ENCODE results near the gene GPR4.
"Not testable (repeated sequence)": the region's sequence is repeated elsewhere in the genome, so short reads cannot be mapped to it uniquely, and the experiment has no call there.

GPR4 gene

DNA sequence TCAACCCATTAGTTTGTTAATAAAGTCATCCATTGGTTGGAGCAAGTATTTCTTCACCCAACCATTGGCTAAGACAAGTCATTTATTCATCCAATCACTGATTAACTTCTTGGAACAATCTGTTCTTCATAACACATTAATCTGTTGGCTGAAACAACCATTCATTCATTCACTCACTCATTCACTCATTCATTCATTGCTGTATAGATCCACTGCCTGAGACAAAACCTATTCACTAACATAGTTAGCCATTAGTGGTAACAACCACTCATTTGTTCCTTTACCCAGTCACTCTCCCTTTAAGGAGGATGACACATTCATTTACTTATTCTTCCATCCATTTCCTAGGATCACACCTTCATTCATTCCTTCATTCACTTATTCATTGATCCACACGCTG, 22.0 kb upstream of the GPR4 start:
- DNase-seq (ENCODE audit: low read depth, low spot score) = no peak

DNA sequence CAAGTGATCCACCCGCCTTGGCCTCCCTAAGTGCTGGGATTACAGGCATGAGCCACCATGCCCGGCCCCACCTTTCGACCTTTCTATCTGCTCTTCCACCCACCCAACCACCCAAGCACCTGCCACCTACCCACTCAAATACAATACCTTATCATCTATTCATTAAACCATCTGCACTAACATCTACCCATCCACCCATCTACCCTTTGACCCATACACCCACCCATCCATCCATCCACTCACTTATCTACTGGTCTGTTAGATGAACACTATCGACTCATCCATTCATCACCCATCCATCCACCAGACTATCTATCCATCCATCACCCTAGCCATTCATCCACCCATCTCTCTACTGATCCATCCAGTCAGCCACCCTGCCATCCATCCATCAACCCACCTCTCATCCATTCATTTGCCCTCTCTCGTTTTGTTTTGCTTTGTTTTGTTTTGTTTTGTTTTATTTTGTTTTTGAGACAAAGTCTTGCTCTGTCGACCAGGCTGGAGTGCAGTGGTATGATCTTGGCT, 20.0 kb upstream of the GPR4 start:
- DNase-seq (ENCODE audit: low read depth, low spot score) = no peak

DNA sequence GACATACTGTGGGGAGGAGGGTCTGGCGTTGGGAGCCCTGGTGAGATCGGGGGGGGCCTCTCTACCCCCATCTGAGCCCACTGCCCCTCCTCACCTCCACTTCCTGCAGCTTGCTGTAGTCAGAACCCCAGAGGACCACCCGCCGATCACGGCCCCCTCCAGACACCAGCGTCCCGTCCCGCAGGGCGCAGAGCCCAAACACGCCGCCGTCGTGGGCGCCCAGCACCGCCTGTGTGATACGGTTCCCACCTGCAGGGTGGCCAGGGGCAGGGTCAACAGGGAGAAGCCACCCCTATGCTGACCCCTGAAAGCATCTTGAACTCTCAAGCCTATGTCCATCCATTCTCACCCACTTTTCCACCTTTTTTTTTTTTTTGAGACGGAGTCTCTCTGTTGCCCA, 19.4 kb upstream of the GPR4 start:
- no peak for DNase-seq (ENCODE audit: low read depth, low spot score)

DNA sequence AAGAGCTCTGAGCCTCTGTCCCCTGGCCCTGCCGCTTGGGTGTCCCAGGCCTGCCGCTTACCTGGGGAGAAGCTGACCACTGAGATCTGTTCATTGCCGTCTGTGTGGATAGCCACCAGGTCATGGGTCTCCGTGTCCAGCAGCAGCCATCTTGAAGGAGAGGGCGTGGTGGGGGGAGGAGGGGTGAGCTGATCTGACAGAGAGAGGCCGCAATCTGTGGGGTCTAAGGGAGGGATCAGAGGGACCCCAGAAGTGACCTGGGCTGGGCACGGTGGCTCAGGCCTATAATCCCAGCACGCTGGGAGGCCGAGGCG, 14.6 kb upstream of the GPR4 start:
- no peak for DNase-seq (ENCODE audit: low read depth, low spot score)

DNA sequence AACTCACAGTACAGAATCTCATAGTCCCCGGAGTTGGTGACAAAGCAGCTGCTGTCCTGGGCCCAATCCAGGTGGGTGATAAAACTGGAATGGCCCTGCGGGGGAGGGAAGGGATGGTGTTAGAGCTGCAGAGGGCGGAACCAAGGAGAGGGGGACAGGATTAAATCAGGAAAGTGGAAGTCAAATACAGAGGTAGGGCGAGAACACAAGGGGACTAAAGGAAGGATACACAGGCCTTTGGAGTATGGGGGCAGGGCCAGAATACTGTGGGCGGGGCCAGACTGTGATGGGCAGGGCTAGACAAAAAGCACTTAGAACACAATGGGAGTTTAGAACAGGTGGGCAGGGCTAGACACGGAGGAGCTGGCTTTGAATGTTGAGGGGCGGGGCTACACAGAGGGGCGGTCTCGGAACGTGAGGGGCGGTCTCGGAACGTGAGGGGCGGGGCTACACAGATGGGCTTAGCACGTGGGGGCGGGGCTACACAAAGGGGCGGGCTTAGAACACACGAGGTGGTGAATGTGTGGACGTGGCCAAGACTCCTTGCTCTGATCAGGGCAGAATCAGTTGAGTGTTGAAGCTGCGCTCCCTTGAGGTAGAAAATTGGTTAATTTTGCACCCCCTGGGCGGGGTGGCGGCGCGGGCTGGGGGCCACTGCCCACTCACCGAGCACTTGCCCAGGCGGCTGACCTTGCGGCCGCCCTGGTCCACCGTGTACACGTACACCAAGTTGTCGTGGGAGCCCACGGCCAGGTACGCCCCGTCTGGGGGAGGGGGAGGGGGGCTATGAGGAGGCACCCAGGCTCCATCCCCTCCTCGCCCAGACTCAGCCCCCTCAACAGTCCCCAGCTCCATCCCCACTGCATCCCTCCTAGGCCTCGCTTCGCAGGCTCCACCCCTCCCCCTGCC, 14.0 kb upstream of the GPR4 start:
- DNase-seq (ENCODE audit: low read depth, low spot score) = peak; percentile 91

DNA sequence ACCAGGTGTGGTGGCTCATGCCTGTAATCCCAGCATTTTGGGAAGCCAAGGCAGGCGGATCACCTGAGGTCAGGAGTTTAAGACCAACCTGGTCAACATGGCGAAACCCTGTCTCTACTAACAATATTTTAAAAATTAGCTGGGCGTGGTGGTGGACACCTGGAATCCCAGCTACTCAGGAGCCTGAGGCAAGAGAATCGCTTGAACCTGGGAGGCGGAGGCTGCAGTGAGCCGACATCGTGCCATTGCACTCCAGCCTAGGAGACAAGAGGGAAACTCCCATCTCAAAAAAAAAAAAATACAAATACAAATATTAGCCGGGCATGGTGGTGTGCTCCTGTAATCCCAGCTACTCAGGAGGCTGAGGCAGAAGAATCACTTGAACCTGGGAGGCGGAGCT, 13.0 kb upstream of the GPR4 start:
- DNase-seq (ENCODE audit: low read depth, low spot score) = not testable (repeated sequence)

DNA sequence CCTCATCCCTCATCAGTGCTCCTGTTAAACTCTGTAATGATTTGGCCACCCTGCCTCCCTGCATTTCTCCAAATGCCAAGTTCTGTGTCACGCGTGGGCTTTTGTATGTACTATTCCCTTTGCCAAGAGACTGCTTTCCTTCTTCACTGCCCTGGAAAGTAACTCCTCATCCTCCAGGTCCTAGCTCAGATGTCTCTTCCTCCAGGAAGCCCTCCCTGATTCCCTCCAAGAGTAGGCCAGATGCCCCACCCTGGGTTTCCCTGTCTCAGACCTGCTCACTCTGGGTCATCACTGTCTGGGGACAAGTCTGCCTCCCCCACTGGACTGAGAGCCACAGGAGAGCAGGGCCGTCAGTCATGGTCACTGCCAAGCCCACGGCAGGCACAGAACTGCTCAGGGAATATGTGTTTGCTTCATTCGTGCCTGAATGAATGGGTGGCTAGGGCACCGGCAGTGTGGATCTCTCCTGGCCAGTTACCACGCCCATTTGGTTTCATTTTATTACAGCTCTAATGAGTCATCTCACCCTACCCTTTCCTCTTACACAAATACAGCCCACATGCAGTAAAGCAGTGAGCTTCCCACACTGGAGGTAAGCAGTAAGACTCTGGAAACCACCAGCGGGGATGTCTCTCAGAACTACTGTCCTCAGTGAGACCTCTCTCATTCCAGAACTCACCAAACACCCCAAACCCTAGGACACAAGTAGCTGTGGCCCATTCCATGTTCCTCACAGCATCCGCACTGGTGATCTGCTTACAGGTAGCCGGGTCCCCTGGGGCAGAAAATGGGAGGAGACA, 12.1 kb upstream of the GPR4 start:
- DNase-seq (ENCODE audit: low read depth, low spot score) = peak; percentile 90

DNA sequence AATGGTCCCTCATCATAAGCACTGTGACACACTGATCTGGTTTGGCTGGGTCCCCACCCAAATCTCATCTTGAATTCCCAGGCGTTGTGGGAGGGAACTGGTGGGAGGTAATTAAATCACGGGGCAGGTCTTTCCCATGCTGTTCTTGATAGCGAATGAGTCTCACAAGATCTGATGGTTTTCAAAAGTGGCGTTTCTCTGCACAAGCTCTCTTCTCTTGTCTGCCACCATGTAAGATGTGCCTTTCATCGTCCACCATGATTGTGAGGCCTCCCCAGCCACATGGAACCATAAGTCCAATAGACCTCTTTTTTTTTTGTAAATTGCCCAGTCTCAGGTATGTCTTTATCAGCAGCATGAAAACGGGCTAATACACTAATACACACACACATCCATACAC, 6.9 kb upstream of the GPR4 start:
- no peak for DNase-seq (ENCODE audit: low read depth, low spot score)

DNA sequence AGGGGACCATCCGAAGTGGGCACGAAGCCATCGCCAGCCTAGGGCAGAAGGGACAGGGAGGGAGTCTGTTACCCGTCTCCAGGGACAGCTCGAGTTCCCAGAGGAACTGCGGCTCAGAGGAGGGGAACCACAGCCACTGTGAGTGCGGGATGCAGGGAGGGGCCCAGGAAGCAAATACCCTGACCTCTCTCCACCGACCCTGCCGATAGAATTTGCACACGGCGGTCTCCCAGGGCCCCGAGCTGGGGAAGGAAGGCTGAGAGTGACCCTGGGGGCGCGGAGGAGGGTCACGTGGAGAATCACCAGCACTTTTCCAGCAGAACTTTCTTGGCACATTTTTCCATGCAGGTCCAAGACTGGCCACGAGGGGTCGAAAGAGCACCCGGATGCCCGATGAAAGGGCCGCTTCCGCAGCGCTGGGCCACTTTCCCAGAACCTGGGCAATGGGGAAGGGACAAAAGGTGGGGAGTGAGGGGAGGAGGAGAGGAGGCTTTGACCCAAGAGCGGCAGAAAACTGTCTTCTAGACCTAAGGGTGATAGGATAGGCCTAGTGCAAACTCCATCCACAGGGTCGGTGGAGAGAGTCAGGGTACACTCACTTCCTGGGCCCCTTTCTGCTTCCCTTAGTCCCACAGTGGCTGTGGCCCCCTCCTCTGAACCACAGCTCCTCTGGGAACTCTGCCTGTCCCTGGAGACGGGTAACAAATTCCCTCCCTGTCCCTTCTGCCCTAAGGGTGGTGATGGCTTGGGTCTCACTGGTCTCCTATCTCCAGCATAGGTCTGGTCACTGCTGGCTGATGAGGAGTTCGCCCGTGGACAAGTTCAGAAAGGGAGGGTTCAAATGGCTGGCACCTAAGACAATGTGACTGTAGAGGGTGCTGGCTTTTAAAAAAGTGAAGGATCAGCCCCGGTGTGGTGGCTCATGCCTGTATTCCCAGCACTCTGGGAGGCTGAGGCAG, 5.3 kb upstream of the GPR4 start:
- DNase-seq (ENCODE audit: low read depth, low spot score) = peak; percentile 88

DNA sequence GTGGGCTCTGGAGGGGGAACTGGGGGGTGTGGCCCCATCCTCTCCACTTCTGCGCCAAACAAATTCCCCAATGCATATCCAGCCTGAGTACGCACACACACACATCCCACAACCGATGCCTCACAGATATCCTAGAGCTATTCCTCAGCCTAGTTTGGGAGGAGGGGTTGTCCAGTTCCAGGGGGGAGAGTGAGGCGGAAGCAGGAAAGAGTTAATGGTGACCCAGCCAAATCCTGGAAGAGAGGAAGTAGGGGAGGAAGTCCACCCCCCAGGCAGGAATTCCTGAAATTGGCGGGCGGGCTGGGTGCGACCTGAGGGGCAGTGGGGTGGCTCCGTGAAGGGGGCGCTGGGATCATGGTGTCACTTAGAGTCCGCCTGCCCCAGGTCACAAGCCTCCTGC, 897 bp downstream of the GPR4 start:
- no peak for DNase-seq (ENCODE audit: low read depth, low spot score)

DNA sequence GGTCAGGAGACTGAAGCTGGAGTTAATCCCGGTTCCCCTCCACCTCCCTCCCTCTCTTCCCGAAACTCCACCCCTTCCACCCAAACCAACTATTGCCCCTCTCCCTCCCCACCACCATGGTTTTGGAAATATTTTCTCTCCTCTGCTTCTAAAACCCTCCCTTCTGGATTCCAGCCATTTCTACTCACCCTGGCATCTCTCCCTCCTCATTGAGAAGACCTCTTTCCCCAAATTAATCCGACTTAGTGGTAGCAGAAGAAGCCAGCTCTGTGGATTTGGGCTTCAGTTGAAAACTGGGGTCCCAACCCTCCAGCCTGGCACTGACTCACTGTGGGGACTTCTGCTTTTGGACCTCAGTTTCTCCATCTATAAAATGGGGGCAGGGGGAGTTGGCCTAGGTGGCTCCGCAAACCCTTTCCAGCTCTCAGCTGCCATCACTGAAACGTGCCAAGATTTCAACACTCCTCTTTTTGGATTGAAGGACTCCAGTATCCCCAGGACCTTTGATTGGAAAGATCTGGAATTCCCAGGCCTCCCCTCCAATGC, 1.6 kb downstream of the GPR4 start:
- no peak for DNase-seq (ENCODE audit: low read depth, low spot score)

DNA sequence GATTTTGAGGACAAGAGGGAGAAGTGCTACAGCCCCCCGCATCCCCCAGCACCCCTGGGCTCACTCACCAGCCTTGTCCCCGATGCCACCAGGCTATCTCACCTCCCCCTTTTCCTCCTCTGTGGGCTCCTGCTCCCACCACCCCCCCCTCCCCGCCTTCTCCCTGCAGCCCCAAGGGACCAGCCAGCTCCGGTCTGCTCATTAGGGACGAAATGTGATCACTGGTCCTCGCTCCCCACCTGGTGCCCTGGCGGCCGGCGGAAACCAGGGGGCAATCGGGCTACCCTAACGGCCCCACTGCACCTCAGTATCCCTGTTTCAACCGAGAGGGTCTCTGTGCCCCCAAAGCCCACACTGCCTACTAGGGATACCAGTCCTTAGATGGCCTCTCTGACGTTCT, 2.7 kb downstream of the GPR4 start:
- DNase-seq (ENCODE audit: low read depth, low spot score) = no peak

DNA sequence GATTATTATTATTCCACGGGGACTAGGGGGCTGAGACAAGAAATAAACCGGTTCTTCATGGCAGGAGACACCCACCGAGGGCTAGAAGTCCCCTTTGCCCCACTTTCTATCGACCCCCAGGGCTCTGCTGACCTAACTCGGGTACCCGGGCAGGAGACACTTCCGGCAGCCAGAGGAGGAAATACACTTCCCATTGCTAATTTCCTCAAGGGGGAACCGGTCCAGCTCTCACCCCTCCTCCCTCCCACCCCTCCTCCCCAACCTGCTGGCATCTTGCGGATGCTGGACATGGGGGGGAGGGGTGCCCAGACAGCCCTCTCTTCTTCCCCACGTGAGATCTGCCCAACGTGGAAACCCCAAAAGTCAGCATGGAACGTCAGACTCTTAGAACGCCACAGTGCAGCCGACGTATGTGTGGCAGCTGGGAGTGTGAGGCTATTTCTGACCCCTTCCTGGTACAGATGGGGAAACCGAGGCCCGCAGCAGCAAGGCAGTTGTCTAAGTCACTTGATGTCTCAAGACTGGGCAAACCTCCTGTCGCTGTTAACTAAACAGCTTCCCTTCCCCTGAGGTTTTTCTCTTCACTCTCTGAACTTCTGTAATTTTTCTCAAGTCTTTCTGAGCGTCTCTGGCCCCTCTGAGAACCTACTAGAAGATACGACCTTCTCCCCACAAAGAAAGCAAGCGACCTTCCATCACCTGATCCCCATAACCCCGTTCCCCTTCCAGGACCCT, 3.6 kb downstream of the GPR4 start:
- DNase-seq (ENCODE audit: low read depth, low spot score) = no peak

DNA sequence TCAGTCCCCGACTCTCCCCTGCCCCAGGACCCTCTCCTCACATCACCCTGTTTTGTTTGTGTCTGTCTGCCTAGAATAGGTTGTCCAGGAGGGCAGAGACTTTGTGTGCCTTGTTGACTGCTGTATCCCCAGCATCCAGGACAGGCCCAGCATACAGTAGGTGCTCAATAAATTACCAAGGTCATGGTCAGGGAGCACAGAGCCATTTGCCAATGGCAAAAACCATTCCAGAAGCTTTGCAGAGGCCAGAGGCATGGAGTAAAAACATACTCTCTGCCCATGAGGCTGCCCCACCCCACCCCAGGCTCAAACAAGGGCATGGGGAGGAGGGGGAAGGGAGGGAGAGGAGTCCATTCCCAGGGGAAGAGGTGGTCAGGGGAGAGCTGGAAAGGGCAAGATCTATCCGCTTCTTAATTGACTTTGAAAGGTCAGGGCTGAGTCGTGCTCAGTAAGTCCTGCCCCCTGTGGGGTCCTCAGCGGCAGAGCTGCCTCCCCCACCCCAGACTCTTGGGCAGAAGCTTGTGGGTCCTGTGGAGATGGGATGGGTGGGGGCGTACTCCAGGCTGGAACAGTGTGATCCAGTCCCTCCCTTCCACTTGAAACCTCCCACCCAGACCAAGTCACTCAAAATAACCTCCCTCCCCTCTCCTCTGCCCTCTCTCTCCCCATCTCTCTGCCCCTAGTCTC, 4.4 kb downstream of the GPR4 start:
- DNase-seq (ENCODE audit: low read depth, low spot score) = no peak

DNA sequence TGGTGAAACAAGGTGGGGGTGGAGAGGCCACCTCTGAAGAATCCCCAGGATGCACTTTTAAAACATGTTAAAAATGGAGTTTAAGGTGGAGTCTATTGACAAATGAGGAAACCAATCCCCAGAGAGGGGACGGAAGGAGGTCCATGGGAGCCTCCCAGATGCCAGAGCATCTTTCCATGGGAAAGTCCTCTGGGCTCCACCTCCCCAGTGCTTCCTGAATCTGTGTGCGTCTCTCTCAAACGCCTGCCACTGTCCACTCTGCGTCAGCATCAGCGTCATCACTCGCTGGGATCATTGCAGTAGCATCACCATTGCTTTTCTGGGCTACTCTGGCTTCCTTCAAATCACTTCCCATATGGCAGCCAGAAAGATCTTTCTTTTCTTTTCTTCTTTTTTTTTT, 6.2 kb downstream of the GPR4 start:
- no peak for DNase-seq (ENCODE audit: low read depth, low spot score)

DNA sequence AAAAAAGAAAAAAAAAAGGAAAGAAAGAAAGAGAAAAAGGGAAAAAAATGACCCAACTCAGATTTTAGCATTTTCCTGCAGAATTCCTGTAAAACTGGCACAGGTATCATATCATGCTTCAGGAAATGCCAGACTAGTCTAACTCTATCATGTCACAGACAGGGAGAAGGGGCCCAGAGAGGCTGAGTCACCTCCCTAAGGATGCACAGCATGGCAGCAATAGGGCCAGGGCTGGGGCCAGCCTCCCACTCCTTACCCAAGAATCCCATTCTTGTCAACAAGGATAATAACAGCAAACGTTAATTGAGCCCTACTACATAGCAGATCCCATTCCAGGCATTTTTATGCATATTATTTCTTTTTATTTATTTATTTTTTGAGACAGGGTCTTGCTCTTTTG, 8.5 kb downstream of the GPR4 start:
- no peak for DNase-seq (ENCODE audit: low read depth, low spot score)

DNA sequence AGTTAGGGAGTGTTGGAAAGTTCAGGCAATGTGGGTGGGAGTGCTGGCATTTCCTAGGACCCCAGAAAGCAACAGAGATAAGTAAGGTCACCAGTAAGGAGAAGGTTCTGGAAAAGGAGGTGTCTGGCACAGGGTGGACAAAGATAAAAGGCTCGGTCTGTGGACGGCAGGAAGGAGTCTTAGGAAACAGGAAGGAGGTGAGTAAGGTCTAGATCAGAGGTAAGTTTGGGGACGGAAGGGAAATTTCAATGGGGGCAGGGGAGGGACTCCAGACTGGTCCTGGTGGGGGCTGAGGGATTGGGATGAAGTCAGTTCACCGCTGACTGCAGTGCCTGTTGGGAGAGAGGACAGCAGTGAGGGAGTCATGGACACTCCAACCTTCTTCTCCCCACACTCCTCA, 9.6 kb downstream of the GPR4 start:
- no peak for DNase-seq (ENCODE audit: low read depth, low spot score)

DNA sequence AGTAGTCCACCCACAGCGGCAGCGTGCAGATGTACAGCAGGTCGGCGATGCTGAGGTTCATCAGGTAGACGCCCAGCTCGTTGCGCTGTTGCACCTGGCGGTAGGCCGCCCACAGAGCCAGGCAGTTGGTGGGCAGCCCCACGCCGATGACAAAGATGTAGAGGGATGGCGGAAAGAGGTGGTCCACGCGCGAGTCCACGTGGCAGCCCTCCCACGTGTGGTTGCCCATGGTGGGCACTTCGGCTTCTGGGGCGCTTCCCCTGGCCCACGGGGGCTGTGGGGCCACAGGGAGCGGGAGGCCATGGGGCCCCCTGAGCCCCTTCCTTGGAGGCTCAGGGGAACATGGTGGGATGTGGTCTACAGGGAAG, 10.4 kb downstream of the GPR4 start:
- DNase-seq (ENCODE audit: low read depth, low spot score) = no peak

DNA sequence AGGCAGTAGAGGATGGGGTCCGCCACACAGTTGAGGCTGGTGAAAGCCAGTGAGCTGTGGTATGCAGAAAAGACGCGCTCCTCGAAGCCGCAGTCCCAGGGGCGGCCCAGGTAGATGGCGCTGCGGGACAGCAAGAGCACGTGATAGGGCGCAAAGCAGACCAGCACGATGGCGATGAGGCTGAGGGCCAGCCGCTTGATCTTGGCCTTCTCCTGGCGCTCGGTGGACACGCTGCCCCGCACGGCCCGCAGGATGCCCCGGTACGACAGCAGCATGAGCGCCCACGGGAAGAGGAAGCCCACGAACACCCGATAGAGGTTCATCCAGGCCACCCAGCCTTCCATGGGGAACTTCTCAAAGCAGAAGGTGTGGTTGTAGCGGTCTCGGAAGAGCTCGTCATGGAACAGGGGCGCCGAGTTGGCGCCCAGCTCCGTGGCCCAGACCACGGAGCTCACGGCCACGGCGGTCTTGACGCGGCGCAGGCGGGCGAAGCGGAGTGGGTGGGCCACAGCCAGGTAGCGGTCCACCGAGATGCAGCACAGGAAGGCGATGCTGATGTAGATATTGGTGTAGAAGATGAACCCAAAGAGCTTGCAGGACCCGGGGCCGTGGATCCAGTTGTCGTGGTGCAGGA, 10.9 kb downstream of the GPR4 start:
- peak; percentile 57 for DNase-seq (ENCODE audit: low read depth, low spot score)
